ENCODE measurements around the gene LMNTD2.

Gene LMNTD2

DNA sequence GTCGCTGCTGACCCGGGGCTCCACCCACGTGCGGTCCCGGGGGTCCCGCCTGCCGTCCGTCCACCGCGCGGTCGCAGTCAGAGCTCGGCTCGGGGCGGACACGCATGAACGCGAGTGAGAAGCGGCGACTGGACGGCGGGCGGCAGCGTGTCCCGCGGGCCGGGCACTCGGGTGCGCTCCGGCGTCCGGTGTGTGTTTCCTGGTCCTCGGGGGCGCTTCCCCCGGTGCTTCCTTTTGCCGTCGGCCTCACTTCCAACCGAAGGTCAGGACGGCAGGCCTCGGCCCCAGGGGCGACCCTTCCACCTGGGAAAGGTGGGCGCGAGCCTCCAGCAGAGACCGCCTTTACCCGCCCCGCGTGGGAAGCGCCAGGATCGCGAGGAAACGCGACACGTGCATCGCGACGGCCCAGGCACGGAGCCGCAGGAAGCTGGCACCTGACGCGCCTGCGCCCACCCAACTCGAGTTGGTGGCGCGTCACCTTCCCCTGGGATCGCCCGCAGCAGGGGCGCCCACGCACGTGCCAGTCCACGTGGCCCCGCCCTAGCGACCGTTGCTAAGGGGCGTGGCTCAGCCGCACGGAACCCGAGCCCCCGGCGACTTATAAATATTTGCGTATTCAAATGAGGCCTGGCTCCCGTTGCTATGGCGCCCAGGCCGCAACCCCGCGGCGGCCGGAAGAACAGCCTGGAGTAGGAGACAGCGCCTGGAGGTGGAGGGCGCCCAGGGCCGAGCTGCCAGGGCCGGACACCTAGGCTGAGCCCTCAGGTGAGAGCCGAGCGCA is 23.5 kb downstream of the LMNTD2 start, which contains the start of gene LRRC56:
Gene LRRC56, plus strand, starts transcription at position 687 of the 781 bp plus-strand sequence. CDS start 3,158 bp downstream, outside the sequence.
- peak within 1 kb of the TSS; percentile 61 for H3K9ac ChIP-seq (ENCODE audit: low read length)
- H3K27me3 ChIP-seq (ENCODE audit: control insufficient read depth, insufficient read depth, low read length), result peaks cover 13% of the 10 kb centered on the region
- H3K4me1 ChIP-seq (ENCODE audit: control insufficient read depth, insufficient read depth, low read length), result peaks cover 9% of the 10 kb centered on the region
- H3K36me3 ChIP-seq (ENCODE audit: control insufficient read depth, insufficient read depth, low read length), result peaks cover 20% of the 10 kb centered on the region
- no peaks in the 10 kb centered on the region for H3K9me3 ChIP-seq (ENCODE audit: control insufficient read depth, insufficient read depth, low read depth, low read length)
- H3K4me3 ChIP-seq (ENCODE audit: low read depth, low read length), result peak within 1 kb of the TSS; percentile 57
- no peak within 1 kb of the TSS for H3K27ac ChIP-seq (ENCODE audit: low read depth, low read length)

DNA sequence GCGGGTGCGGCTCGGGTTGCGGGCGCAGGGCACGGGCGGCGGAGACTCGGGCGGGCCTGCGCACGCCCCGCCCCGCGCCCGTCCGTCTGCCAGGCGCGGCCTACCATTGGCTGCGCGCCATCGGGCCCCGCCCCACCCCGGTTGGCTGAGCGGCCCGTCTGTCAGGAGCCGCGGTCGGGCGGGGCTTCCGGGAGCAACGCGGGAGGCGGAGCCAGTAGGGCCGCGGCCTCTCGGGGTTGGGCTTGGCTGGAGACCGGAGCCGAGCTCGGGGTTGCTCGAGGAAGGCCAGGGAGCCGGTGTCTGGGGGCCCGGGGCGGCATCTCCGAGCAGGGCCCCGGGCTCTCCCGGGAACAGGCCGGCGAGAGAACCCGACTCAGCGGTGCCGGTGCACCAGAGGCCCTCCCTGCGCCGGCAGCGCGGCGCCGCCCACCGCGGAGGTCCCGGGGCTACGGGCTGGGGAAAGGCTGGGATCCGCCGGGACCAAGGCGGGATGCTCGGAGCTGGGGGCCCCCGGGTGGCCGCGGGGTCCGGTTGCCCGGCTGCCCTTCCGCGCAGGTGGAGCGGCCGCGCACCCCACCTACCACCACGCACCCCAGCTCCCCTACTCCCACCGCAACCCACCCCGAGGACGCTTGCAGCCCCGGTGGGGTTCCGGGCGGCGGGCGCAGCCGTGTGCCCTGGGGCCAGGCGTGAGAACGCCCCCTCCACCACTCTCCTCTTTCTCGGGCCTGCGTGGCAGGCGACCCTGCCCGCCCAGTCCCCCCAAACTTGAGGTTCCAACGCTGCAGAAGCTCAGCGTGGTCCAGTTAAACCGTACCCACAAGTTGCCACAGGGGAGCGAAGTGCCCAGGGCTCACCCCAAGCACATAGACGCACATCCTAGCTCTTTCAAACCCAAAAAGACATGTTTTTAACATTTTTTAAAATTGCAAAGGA is 24.8 kb downstream of the LMNTD2 start, which contains the start of gene HRAS:
Gene HRAS, minus strand, starts transcription at position 58 of the 936 bp plus-strand sequence.
- Histone ChIP-seq H3K27me3 (ENCODE audit: control insufficient read depth, insufficient read depth, low read length) (peaks cover 13% of the 10 kb centered on the region), H3K36me3 (ENCODE audit: control insufficient read depth, insufficient read depth, low read length) (peaks cover 27% of the 10 kb centered on the region), H3K27ac (ENCODE audit: low read depth, low read length) (0 out of 2 replicates have a peak within 1 kb of the TSS, but pooled peaks have one; percentile 0), H3K4me3 (ENCODE audit: low read depth, low read length) (peak within 1 kb of the TSS; percentile 83), H3K4me1 (ENCODE audit: control insufficient read depth, insufficient read depth, low read length) (peaks cover 9% of the 10 kb centered on the region), H3K9me3 (ENCODE audit: control insufficient read depth, insufficient read depth, low read depth, low read length) (no peaks in the 10 kb centered on the region), H3K9ac (ENCODE audit: low read length) (peak within 1 kb of the TSS; percentile 72)

DNA sequence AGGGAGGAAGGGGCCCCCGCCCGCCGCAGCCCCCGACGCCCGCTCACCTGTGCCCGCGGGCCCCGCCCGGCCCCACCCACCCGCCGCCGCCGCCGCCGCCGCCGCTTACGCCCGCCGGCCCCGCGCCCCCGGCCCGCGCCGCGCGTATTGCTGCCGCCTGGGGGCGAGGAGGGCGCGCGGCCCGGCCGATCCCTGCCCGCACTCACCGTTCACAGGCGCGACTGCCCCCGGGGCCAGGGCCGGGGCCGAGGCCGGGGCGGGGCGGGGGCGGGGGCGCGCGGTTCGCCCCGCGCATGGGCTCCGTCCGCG is 25.4 kb downstream of the LMNTD2 start:
- peak overlapping the region; percentile 83 for H3K4me3 ChIP-seq (ENCODE audit: low read depth, low read length)
- H3K27ac ChIP-seq (ENCODE audit: low read depth, low read length), result no peak overlapping the region
- H3K9ac ChIP-seq (ENCODE audit: low read length), result no peak overlapping the region

DNA sequence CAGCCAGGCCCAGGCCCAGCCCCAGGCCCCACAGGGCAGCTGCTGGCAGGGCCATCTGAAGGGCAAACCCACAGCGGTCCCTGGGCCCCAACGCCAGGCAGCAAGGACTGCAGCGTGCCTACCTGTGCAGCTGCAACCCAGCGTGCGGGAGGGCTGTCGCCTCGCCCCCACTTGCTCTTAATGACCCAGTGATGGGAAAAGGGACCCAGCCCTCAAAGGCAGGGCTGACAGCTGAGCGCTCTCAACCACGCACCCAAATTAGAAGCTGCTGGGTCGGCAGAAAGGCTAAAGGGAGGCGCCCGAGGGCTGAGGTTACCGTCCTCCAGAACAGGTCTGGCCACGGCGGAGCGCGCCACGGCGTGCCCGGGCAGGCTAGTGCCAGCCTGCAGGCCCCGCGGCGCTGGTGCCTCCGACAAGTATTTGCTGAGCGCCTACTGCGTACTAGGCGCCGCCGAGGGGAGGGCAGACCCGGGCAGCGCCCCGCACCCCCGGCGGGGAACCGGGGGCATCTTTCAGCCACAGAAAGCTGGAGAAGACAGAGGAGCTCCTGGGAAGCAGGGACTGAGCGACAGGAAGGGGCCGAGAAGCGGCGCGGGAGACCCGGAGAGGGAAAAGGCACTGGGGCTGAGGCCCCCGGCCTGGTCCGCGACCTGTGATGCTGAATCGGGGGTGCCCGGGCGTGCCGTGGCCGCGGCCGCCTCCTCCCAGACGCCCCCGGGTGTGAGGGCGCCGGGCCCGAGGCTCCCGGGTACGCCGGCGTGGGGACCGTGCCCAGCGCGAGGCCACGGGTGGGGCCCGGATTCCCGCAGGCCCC is 25.9 kb downstream of the LMNTD2 start:
- peak overlapping the region; percentile 72 for H3K9ac ChIP-seq (ENCODE audit: low read length)
- no peak overlapping the region for H3K27ac ChIP-seq (ENCODE audit: low read depth, low read length)
- peak overlapping the region; percentile 83 for H3K4me3 ChIP-seq (ENCODE audit: low read depth, low read length)
- H3K9me3 ChIP-seq (ENCODE audit: control insufficient read depth, insufficient read depth, low read depth, low read length), result no peaks in the 10 kb centered on the region
- peaks cover 9% of the 10 kb centered on the region for H3K4me1 ChIP-seq (ENCODE audit: control insufficient read depth, insufficient read depth, low read length)
- peaks cover 27% of the 10 kb centered on the region for H3K36me3 ChIP-seq (ENCODE audit: control insufficient read depth, insufficient read depth, low read length)
- peaks cover 13% of the 10 kb centered on the region for H3K27me3 ChIP-seq (ENCODE audit: control insufficient read depth, insufficient read depth, low read length)

More for the DNA sequence above, 25.4 kb downstream of the LMNTD2 start:
- peaks cover 27% of the 10 kb centered on the region for H3K36me3 ChIP-seq (ENCODE audit: control insufficient read depth, insufficient read depth, low read length)
- H3K4me1 ChIP-seq (ENCODE audit: control insufficient read depth, insufficient read depth, low read length), result peaks cover 9% of the 10 kb centered on the region
- no peaks in the 10 kb centered on the region for H3K9me3 ChIP-seq (ENCODE audit: control insufficient read depth, insufficient read depth, low read depth, low read length)
- H3K27me3 ChIP-seq (ENCODE audit: control insufficient read depth, insufficient read depth, low read length), result peaks cover 13% of the 10 kb centered on the region

DNA sequence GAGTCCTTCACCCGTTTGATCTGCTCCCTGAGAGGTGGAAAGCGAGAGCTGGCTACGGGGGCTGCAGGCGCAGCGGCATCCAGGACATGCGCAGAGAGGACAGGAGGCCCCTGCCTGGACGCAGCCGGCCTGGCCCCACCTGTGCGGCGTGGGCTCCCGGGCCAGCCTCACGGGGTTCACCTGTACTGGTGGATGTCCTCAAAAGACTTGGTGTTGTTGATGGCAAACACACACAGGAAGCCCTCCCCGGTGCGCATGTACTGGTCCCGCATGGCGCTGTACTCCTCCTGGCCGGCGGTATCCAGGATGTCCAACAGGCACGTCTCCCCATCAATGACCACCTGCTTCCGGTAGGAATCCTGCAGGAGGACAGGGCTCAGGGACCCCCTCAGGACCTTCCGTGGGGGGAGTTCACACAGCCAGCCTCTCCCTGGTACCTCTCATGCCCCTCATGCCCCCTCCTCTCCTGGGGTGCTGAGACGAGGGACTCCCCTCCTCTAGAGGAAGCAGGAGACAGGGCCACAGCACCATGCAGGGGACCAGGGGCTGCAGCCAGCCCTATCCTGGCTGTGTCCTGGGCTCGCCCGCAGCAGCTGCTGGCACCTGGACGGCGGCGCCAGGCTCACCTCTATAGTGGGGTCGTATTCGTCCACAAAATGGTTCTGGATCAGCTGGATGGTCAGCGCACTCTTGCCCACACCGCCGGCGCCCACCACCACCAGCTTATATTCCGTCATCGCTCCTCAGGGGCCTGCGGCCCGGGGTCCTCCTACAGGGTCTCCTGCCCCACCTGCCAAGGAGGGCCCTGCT is 26.7 kb downstream of the LMNTD2 start:
- peaks cover 9% of the 10 kb centered on the region for H3K4me1 ChIP-seq (ENCODE audit: control insufficient read depth, insufficient read depth, low read length)
- peaks cover 27% of the 10 kb centered on the region for H3K36me3 ChIP-seq (ENCODE audit: control insufficient read depth, insufficient read depth, low read length)
- H3K27me3 ChIP-seq (ENCODE audit: control insufficient read depth, insufficient read depth, low read length), result peaks cover 12% of the 10 kb centered on the region
- H3K9me3 ChIP-seq (ENCODE audit: control insufficient read depth, insufficient read depth, low read depth, low read length), result no peaks in the 10 kb centered on the region
- peak overlapping the region; percentile 72 for H3K9ac ChIP-seq (ENCODE audit: low read length)
- H3K27ac ChIP-seq (ENCODE audit: low read depth, low read length), result no peak overlapping the region
- H3K4me3 ChIP-seq (ENCODE audit: low read depth, low read length), result peak overlapping the region; percentile 83

DNA sequence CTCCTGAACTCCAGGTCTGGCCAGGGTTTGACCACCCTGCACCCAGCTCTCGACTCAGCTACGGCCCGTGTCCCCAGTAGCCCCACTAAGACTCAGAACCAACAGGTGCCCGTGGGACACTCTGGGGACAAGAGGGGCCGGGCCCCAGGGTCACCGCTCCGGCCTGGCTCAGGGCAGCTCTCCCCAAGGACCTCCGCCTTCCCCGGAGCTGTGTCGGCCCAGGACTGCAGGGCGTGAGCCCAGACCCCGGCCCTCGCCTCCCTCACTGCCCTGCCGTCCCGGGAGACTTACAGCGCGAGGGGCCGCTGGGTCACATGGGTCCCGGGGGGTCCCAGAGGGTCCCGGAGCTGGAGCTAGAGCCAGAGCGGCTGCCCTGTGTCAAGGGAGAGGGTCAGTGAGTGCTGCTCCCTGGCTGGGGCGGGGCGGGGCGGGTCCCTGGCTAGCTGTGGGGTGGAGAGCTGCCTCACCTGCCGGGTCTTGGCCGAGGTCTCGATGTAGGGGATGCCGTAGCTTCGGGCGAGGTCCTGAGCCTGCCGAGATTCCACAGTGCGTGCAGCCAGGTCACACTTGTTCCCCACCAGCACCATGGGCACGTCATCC is 27.5 kb downstream of the LMNTD2 start:
- H3K27ac ChIP-seq (ENCODE audit: low read depth, low read length), result no peak overlapping the region
- no peaks in the 10 kb centered on the region for H3K9me3 ChIP-seq (ENCODE audit: control insufficient read depth, insufficient read depth, low read depth, low read length)
- H3K36me3 ChIP-seq (ENCODE audit: control insufficient read depth, insufficient read depth, low read length), result peaks cover 27% of the 10 kb centered on the region
- no peak overlapping the region for H3K9ac ChIP-seq (ENCODE audit: low read length)
- peaks cover 9% of the 10 kb centered on the region for H3K4me1 ChIP-seq (ENCODE audit: control insufficient read depth, insufficient read depth, low read length)
- peaks cover 8% of the 10 kb centered on the region for H3K27me3 ChIP-seq (ENCODE audit: control insufficient read depth, insufficient read depth, low read length)
- H3K4me3 ChIP-seq (ENCODE audit: low read depth, low read length), result no peak overlapping the region

DNA sequence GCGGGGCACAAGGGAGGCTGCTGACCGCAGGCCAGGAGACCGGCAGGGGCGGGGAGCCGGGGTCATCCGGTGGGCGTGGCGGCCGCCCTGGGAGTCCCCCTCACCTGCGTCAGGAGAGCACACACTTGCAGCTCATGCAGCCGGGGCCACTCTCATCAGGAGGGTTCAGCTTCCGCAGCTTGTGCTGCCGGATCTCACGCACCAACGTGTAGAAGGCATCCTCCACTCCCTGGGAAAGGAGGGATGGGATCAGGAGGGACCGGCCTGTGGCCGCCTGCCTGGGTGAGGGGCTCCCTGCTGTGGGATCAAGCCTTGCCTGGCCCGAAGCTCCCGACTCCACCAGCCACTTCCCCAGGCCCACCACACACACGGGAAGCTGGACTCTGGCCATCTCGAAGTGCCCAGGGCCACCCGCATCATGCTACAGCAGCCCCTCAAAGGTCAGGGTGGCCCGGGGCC is 28.0 kb downstream of the LMNTD2 start:
- H3K9me3 ChIP-seq (ENCODE audit: control insufficient read depth, insufficient read depth, low read depth, low read length), result no peaks in the 10 kb centered on the region
- H3K4me1 ChIP-seq (ENCODE audit: control insufficient read depth, insufficient read depth, low read length), result peaks cover 4% of the 10 kb centered on the region
- H3K27me3 ChIP-seq (ENCODE audit: control insufficient read depth, insufficient read depth, low read length), result peaks cover 8% of the 10 kb centered on the region
- no peak overlapping the region for H3K4me3 ChIP-seq (ENCODE audit: low read depth, low read length)
- H3K9ac ChIP-seq (ENCODE audit: low read length), result no peak overlapping the region
- no peak overlapping the region for H3K27ac ChIP-seq (ENCODE audit: low read depth, low read length)
- peaks cover 27% of the 10 kb centered on the region for H3K36me3 ChIP-seq (ENCODE audit: control insufficient read depth, insufficient read depth, low read length)

DNA sequence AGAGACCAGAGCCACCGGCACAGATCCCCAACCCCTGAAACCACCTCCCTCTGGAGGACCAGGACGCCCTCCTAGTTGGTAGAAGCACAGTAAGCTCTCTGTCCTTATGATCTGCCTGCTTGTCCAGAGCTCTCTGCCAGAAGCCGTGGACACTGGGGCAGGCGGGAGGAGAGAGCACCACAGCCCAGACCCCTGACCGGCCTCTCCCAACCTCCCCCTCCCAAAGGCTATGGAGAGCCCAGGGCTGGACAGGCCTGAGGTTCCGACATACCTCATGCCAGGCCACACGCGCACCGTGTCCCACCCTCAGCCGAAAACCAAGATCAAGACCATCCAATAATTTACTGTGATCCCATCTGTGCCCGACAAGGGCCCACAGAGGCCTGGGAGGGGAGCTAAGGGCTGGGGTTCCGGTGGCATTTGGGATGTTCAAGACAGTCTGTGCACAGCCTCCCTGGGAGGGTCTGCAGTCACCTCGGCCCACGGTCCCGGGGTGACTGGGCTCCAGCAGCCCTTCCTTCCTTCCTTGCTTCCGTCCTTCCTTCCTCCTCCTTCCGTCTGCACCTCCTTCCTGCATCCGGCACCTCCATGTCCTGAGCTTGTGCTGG is 28.5 kb downstream of the LMNTD2 start:
- H3K27ac ChIP-seq (ENCODE audit: low read depth, low read length), result no peak overlapping the region

DNA sequence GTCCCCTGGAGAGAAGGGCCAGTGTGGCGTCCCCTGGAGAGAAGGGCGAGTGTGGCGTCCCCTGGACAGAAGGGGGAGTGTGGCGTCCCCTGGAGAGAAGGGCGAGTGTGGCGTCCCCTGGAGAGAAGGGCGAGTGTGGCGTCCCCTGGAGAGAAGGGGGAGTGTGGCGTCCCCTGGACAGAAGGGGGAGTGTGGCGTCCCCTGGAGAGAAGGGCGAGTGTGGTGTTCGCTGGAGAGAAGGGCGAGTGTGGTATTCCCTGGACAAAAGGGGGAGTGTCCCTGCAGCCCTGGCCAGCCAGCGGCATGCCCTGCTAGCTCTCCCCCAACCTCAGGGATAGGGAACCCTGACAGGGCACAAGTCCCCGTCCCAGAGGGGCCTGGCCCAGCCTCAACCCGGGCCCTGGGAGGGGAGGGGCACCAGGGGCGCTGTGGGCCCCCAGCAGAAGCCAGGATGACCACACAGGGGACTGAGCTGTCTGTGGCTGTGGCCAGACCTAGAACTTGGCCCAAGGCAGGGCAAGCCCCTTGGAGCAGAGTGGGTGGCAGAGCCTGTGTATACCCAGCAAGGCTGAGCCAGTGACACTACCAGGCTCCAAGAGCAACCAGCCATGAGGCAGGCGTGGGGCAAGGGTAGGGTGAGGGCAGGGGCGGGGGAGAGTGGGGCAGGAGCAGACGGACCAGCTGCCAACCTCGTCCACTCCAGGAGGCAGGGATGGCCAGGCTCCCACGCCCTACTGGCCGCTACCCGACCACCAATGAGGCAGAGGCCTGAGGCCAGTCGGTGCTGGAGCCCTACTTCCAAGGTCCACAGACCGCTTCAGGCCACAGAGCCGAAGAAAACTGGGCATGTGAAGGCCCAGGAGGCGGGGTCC is 29.3 kb downstream of the LMNTD2 start:
- no peak overlapping the region for H3K27ac ChIP-seq (ENCODE audit: low read depth, low read length)
- H3K4me1 ChIP-seq (ENCODE audit: control insufficient read depth, insufficient read depth, low read length), result peaks cover 3% of the 10 kb centered on the region; the same call in 1 of the 2 replicates
- H3K27me3 ChIP-seq (ENCODE audit: control insufficient read depth, insufficient read depth, low read length), result no peaks in the 10 kb centered on the region
- no peak overlapping the region for H3K4me3 ChIP-seq (ENCODE audit: low read depth, low read length)
- no peaks in the 10 kb centered on the region for H3K9me3 ChIP-seq (ENCODE audit: control insufficient read depth, insufficient read depth, low read depth, low read length)
- no peak overlapping the region for H3K9ac ChIP-seq (ENCODE audit: low read length)
- H3K36me3 ChIP-seq (ENCODE audit: control insufficient read depth, insufficient read depth, low read length), result peaks cover 27% of the 10 kb centered on the region

More for the DNA sequence above, 28.5 kb downstream of the LMNTD2 start:
- Histone ChIP-seq H3K4me3 (ENCODE audit: low read depth, low read length) (no peak overlapping the region), H3K36me3 (ENCODE audit: control insufficient read depth, insufficient read depth, low read length) (peaks cover 27% of the 10 kb centered on the region), H3K9ac (ENCODE audit: low read length) (no peak overlapping the region), H3K9me3 (ENCODE audit: control insufficient read depth, insufficient read depth, low read depth, low read length) (no peaks in the 10 kb centered on the region), H3K27me3 (ENCODE audit: control insufficient read depth, insufficient read depth, low read length) (peaks cover 6% of the 10 kb centered on the region), H3K4me1 (ENCODE audit: control insufficient read depth, insufficient read depth, low read length) (peaks cover 3% of the 10 kb centered on the region; the same call in 1 of the 2 replicates)

Measured in HUES6 (cell line).